ENCODE data around the gene LEMD2.
A peak's percentile ranks its signal among the peaks of the same experiment; 100 is the strongest.

The LEMD2 gene

DNA sequence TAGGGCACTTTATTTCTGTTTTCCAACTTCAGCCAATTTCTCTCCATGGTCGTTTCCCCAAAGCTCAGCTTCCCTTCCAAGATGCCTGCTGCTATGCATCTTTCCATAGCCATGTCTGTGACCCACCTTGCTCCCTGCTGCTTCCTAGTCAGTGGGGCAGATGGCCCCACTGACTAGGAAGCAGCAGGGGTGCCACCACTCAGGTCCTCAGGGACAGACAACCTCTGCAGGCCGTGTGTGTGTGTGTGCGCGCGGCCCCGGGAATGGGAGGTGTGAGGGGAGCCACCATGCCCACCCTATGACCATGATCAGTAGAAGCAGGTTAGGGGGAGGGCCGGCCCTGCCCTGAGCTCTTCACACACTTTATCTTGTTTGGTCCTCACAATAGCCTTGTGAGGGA, 39.5 kb downstream of the LEMD2 start:
- no peaks in the 10 kb centered on the region for H3K27me3 ChIP-seq (ENCODE audit: insufficient read depth, low read length)
- H3K9me3 ChIP-seq (ENCODE audit: insufficient read depth, low read depth, low read length): no peaks in the 10 kb centered on the region
- no peaks in the 10 kb centered on the region for H3K36me3 ChIP-seq (ENCODE audit: insufficient read depth, low read depth, low read length)
- H3K9ac ChIP-seq (ENCODE audit: low read depth, low read length): no peak overlapping the region
- no peak overlapping the region for H3K27ac ChIP-seq (ENCODE audit: low read length)
- H3K4me3 ChIP-seq (ENCODE audit: low read length): no peak overlapping the region
- peaks cover 28% of the 10 kb centered on the region for H3K4me1 ChIP-seq (ENCODE audit: insufficient read depth, low read length)

DNA sequence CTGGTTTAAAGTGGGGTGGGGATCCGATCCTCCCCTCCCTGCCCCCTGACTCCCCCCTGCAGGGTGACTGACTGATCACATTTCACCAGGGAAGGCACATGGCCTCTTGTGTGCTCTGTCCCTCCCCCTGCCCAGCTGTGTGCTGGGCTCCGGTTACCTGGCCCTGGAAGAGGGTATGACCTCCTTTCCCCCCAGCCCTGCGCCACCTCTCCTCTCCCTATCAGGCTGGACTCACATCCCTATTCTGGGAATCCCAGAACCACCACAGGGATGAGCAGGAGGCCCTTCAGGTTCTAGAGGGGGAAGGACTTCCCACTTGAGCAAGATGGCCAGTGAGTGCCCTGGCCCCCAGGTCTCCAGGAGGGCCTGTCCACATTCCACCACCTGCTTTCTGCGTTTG, 40.1 kb downstream of the LEMD2 start:
- Histone ChIP-seq H3K9ac (ENCODE audit: low read depth, low read length) (no peak overlapping the region), H3K36me3 (ENCODE audit: insufficient read depth, low read depth, low read length) (no peaks in the 10 kb centered on the region), H3K27ac (ENCODE audit: low read length) (no peak overlapping the region), H3K4me3 (ENCODE audit: low read length) (no peak overlapping the region), H3K4me1 (ENCODE audit: insufficient read depth, low read length) (peaks cover 28% of the 10 kb centered on the region), H3K9me3 (ENCODE audit: insufficient read depth, low read depth, low read length) (no peaks in the 10 kb centered on the region), H3K27me3 (ENCODE audit: insufficient read depth, low read length) (no peaks in the 10 kb centered on the region)

DNA sequence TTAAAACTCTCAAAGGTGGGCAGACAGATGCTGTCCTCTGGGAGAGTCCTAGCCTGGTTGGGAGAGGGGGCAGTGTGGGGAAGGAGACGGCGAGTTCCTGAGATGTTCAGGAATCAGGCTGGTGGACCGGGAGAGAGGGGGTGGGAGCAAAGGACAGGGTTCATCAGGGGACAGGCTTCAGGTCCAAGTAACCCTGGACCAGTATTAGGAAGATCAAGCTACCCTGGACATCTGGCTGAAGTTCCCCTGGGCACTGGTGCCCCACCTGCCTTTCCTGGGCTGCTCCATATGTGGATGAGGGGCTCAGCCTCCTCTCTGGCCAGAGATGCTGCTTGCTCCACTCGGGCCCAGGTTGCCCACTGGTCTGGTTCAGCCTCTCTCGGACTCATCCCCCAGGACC, 41.1 kb downstream of the LEMD2 start:
- Histone ChIP-seq H3K4me1 (ENCODE audit: insufficient read depth, low read length) (peaks cover 28% of the 10 kb centered on the region), H3K27ac (ENCODE audit: low read length) (no peak overlapping the region), H3K4me3 (ENCODE audit: low read length) (no peak overlapping the region), H3K9me3 (ENCODE audit: insufficient read depth, low read depth, low read length) (no peaks in the 10 kb centered on the region), H3K27me3 (ENCODE audit: insufficient read depth, low read length) (no peaks in the 10 kb centered on the region), H3K36me3 (ENCODE audit: insufficient read depth, low read depth, low read length) (no peaks in the 10 kb centered on the region), H3K9ac (ENCODE audit: low read depth, low read length) (no peak overlapping the region)

DNA sequence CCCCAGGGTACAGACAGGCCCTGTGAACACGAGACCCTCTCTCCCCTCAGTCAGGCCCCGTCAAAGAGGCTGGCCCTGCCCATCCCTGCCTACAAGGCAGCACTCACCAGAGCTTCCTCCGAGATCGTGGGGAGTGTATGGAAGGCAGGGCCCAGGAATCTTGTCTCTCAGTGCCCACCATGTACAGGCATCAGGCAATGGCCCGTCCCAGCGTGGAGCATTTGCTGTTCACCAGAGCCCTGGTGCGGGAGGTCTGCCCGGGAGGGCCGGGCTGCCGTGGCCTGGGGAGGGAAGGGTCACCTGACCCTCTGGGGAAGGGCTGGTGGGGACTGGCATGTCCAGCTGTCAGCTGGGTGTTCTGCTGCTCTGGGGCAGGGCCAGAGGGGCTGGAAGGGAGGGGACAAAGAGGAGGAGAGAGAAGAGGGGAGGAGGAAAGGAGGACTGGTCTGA, 42.3 kb downstream of the LEMD2 start, which contains the start of gene IP6K3:
Gene IP6K3 (minus strand): TSS at position 255 of the 450 bp plus-strand sequence. CDS start 11,429 bp downstream, outside the sequence.
- Histone ChIP-seq H3K36me3 (ENCODE audit: insufficient read depth, low read depth, low read length) (no peaks in the 10 kb centered on the region), H3K4me1 (ENCODE audit: insufficient read depth, low read length) (peaks cover 28% of the 10 kb centered on the region), H3K9me3 (ENCODE audit: insufficient read depth, low read depth, low read length) (no peaks in the 10 kb centered on the region), H3K27me3 (ENCODE audit: insufficient read depth, low read length) (no peaks in the 10 kb centered on the region), H3K9ac (ENCODE audit: low read depth, low read length) (no peak within 1 kb of the TSS; the same call in 1 of the 2 replicates), H3K4me3 (ENCODE audit: low read length) (0 out of 2 replicates have a peak within 1 kb of the TSS, but pooled peaks have one; percentile 14), H3K27ac (ENCODE audit: low read length) (no peak within 1 kb of the TSS)

DNA sequence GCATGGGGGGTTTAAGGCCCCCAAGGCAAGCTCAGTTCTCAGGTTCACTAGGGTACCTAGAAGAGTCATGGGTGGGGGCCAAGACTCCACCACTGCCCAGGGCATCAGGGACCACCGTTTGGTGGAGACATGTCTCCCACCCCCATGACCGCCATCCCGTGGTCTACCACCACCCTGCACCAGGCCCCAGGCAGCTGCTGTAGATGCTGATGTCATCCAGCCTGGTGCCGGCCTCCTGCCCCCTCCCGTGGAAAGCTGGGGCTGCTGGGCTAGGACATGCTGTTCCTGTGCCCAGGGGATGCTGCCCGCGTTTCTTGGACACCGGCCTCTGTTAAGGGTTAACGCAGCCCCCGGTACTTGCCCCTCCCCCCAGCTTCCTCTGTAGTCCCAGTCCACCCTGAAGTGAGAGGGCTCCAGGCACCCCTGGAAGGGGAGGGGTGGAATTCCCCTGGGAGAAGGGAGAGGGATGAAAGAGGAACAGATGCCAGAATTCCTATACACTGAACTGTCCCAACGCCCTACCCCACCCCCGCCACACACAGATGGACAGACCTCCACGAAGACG, 42.8 kb downstream of the LEMD2 start:
- Histone ChIP-seq H3K9ac (ENCODE audit: low read depth, low read length) (no peak overlapping the region; the same call in 1 of the 2 replicates), H3K4me1 (ENCODE audit: insufficient read depth, low read length) (peaks cover 28% of the 10 kb centered on the region), H3K27ac (ENCODE audit: low read length) (no peak overlapping the region), H3K9me3 (ENCODE audit: insufficient read depth, low read depth, low read length) (no peaks in the 10 kb centered on the region), H3K27me3 (ENCODE audit: insufficient read depth, low read length) (no peaks in the 10 kb centered on the region), H3K4me3 (ENCODE audit: low read length) (0 out of 2 replicates have a peak overlapping the region, but pooled peaks have one; percentile 14), H3K36me3 (ENCODE audit: insufficient read depth, low read depth, low read length) (no peaks in the 10 kb centered on the region)

DNA sequence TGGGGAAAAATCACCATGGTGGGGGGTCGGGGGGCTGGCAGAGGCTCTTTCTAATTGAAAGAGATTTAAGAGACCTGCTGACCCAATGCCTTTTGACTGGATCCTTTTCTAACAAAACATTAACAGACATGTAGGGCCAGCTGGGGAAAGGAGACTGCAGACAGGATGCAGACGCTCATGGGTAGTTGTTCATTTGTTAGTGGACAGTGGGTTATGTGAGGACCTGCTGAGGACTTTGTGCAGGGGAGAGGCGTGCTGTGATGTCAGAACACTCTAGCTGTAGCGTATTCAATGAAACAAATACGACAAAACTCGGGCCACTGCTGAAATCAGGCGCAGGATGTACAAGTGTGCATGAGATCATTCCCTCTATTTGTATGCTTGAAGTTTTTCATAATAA, 43.4 kb downstream of the LEMD2 start:
- no peak overlapping the region for H3K4me3 ChIP-seq (ENCODE audit: low read length)
- H3K27me3 ChIP-seq (ENCODE audit: insufficient read depth, low read length): no peaks in the 10 kb centered on the region
- no peaks in the 10 kb centered on the region for H3K36me3 ChIP-seq (ENCODE audit: insufficient read depth, low read depth, low read length)
- no peak overlapping the region for H3K9ac ChIP-seq (ENCODE audit: low read depth, low read length)
- H3K27ac ChIP-seq (ENCODE audit: low read length): no peak overlapping the region
- H3K4me1 ChIP-seq (ENCODE audit: insufficient read depth, low read length): peaks cover 28% of the 10 kb centered on the region
- H3K9me3 ChIP-seq (ENCODE audit: insufficient read depth, low read depth, low read length): no peaks in the 10 kb centered on the region

DNA sequence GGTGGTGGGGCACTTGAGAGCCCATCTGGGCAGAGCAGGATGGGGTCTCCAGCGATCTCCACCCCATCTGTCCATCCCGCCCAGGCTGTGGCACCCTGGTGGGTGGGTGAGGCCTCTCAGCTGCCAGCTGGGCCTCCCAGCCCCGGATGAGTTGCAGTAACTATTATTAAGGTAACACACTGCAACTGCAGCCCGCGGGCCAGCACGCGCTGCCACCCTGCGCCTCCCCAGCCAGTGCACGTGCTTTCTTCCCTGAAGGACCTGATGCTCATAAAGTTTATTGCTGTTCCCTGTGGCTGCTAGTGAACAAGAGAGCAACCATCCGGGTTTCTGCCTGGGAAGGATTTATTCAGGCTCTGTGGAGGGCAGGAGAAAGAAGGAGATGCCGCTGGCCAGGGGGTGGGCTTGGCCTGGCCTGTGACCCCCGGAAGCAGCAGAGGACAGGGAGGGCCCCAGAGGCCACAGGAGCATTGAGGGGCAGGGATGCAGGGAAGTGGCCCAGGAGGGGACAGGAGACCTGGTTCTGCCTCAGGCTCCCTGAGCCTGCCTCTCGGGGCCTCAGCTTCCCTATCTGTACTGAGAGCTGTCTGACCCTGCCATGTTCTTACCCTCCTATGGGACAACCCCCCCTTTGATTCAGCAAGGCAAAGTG, 43.9 kb downstream of the LEMD2 start:
- Histone ChIP-seq H3K36me3 (ENCODE audit: insufficient read depth, low read depth, low read length) (no peaks in the 10 kb centered on the region), H3K27me3 (ENCODE audit: insufficient read depth, low read length) (no peaks in the 10 kb centered on the region), H3K4me3 (ENCODE audit: low read length) (no peak overlapping the region), H3K9ac (ENCODE audit: low read depth, low read length) (no peak overlapping the region), H3K9me3 (ENCODE audit: insufficient read depth, low read depth, low read length) (no peaks in the 10 kb centered on the region), H3K4me1 (ENCODE audit: insufficient read depth, low read length) (peaks cover 28% of the 10 kb centered on the region), H3K27ac (ENCODE audit: low read length) (no peak overlapping the region)

DNA sequence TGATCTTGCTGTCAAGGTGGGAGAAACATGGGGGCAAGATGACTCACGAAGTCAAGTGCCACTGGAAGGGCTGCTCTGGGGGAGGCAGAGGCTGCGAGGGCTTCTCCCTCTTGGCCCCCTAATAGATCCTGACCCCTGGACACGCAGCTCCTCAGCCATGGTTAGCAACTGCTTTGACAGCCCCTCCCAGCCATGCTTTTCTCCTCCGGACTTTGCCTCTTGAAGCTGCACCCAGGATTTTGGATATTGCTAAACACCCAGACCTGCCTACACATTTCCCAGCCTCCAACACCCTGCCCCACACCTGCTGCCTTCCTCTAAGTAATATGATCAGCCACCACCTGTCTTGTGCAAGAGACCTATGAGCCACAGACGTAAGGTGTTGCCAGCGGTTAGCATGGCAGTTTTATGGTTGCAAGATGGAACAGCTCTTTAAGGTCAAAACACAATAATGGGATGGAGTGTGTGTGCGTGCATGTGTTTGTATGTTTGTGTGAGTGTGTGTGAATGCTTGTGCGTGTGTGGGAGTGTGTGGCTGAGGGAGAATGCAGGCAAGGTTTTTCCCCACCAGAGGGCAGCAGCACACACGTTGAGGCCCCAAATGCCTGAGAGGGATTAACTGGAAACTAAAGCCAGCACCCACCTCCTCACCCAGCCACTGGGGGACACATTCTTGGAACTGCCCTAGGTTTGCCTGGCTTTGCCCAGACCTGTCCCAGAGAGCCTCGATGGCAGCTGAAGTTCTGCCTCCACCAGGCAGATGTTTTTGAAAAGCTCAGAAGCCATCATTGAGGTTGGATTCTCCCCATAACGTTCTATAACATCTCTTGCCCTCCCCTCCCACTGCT, 44.7 kb downstream of the LEMD2 start:
- Histone ChIP-seq H3K4me1 (ENCODE audit: insufficient read depth, low read length) (peaks cover 28% of the 10 kb centered on the region), H3K36me3 (ENCODE audit: insufficient read depth, low read depth, low read length) (no peaks in the 10 kb centered on the region), H3K27ac (ENCODE audit: low read length) (no peak overlapping the region), H3K9me3 (ENCODE audit: insufficient read depth, low read depth, low read length) (no peaks in the 10 kb centered on the region), H3K27me3 (ENCODE audit: insufficient read depth, low read length) (no peaks in the 10 kb centered on the region), H3K4me3 (ENCODE audit: low read length) (no peak overlapping the region), H3K9ac (ENCODE audit: low read depth, low read length) (no peak overlapping the region)

DNA sequence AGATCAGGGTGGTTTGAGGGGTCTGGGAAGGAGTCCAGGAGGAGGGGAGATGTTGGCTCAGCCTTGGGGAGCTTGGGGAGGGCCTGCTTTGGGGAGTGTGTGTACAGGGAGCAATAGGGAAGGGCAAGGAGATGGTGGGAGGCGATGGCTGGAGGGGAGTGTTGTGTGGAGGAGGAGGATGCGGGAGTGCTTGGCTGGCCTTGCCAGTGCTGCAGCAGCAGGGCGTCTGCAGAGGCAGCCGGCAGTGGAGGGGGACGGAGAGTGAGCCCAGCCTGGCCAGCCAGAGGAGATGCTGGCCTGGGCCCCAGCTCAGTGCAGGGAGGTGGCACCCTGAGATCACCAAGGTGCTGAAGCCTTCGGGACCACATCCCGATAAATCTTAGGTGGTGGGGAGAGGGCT, 46.1 kb downstream of the LEMD2 start:
- Histone ChIP-seq H3K36me3 (ENCODE audit: insufficient read depth, low read depth, low read length) (no peaks in the 10 kb centered on the region), H3K4me3 (ENCODE audit: low read length) (no peak overlapping the region), H3K27me3 (ENCODE audit: insufficient read depth, low read length) (no peaks in the 10 kb centered on the region), H3K9me3 (ENCODE audit: insufficient read depth, low read depth, low read length) (no peaks in the 10 kb centered on the region), H3K9ac (ENCODE audit: low read depth, low read length) (no peak overlapping the region), H3K27ac (ENCODE audit: low read length) (no peak overlapping the region), H3K4me1 (ENCODE audit: insufficient read depth, low read length) (peaks cover 21% of the 10 kb centered on the region)

DNA sequence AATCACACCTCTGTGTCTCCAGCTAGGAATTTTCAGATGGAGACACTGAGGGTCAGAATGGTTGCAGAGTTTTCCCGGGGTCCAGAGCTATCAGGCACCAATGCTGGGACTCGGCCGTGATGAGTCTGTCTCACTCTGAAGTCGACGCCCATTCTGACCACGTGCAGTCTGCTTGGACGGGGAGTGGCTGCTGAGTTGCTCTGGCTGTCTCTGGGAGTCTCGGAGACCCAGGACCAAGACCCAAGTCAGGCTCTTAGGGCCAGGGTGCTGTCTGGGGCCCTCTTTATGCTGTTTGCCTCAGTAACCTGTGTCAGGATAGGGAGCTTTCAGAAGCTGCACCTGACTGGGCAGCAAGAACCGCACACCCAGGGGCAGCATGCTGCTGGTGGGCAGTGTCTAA, 46.8 kb downstream of the LEMD2 start:
- H3K4me1 ChIP-seq (ENCODE audit: insufficient read depth, low read length): peaks cover 18% of the 10 kb centered on the region
- H3K9me3 ChIP-seq (ENCODE audit: insufficient read depth, low read depth, low read length): no peaks in the 10 kb centered on the region
- no peak overlapping the region for H3K27ac ChIP-seq (ENCODE audit: low read length)
- no peak overlapping the region for H3K9ac ChIP-seq (ENCODE audit: low read depth, low read length)
- no peaks in the 10 kb centered on the region for H3K27me3 ChIP-seq (ENCODE audit: insufficient read depth, low read length)
- H3K36me3 ChIP-seq (ENCODE audit: insufficient read depth, low read depth, low read length): no peaks in the 10 kb centered on the region
- no peak overlapping the region for H3K4me3 ChIP-seq (ENCODE audit: low read length)

DNA sequence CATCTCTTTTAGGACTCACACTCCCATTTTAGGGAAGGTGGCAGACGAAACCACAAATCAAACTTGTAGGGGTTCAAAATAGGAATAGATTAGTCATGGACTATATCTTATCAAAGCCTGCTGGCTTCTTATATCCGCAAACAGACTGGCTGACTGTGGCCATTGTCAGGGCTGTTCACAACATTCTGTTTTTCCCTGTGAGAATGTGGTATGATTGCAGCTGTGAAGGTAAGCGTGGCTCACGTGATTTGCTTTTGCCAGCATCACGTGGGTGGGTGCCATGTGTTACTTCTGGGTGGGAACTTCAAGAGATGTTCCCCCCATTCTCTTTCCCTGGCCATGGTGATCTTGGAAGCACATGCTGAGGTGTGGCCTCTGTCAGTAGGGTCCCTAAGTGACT, 48.1 kb downstream of the LEMD2 start:
- Histone ChIP-seq H3K36me3 (ENCODE audit: insufficient read depth, low read depth, low read length) (no peaks in the 10 kb centered on the region), H3K4me1 (ENCODE audit: insufficient read depth, low read length) (peaks cover 8% of the 10 kb centered on the region), H3K27me3 (ENCODE audit: insufficient read depth, low read length) (no peaks in the 10 kb centered on the region), H3K4me3 (ENCODE audit: low read length) (no peak overlapping the region), H3K27ac (ENCODE audit: low read length) (no peak overlapping the region), H3K9ac (ENCODE audit: low read depth, low read length) (no peak overlapping the region), H3K9me3 (ENCODE audit: insufficient read depth, low read depth, low read length) (no peaks in the 10 kb centered on the region)

Data from iPS-20b (cell line).